Umbilical cord (tissue), 2 donors: ENCODE data around the gene TRIM7. TPM values are rescaled to one million over a fixed set of nuclear protein-coding genes. Genes with fewer than 3 reads are reported as not detected.
"Not testable (repeated sequence)": the region's sequence is repeated elsewhere in the genome, so short reads cannot be mapped to it uniquely, and the experiment has no call there.

Source experiments
- DNase-seq: peaks from one replicate; pipeline ENCODE4 v3.0.0-alpha.2; 2015; ENCODE audit warnings: low spot score
- total RNA-seq: library from RNA; depleted of rRNA; stranded (reverse); fragments of >200 nt; gene quantifications from one replicate; pipeline ENCODE4 v1.2.3, GENCODE V29; 2014; ENCODE audit warnings: low replicate concordance; ENCODE audit not compliant: insufficient read depth

Gene TRIM7
- total RNA-seq, 1 donor from 2014 or later, result 2.2 TPM

- DNase-seq, result no peak
These were observed 11.3 kb downstream of the TRIM7 start for GRCh38 chr5:181193656-181194055.

- no peak for DNase-seq
These were observed 12.5 kb downstream of the TRIM7 start for GRCh38 chr5:181192337-181193046.

GRCh38 chr5:181191526-181192336, 13.3 kb downstream of the TRIM7 start:
- DNase-seq, result peak; percentile 98

- DNase-seq, result no peak
These were observed 14.1 kb downstream of the TRIM7 start for GRCh38 chr5:181190711-181191525.

GRCh38 chr5:181189962-181190710, 14.9 kb downstream of the TRIM7 start:
- DNase-seq, result no peak

- DNase-seq, result peak; percentile 30
These were observed 15.5 kb downstream of the TRIM7 start for GRCh38 chr5:181189363-181189961.

GRCh38 chr5:181188700-181189362, 16.2 kb downstream of the TRIM7 start:
- peak; percentile 91 for DNase-seq

- DNase-seq, result peak; percentile 84
These were observed 17.3 kb downstream of the TRIM7 start for GRCh38 chr5:181187500-181188213.

GRCh38 chr5:181186986-181187499, 18.0 kb downstream of the TRIM7 start:
- no peak for DNase-seq

GRCh38 chr5:181186022-181186421, 19.0 kb downstream of the TRIM7 start:
- no peak for DNase-seq

GRCh38 chr5:181185560-181185959, 19.4 kb downstream of the TRIM7 start:
- DNase-seq, result no peak

GRCh38 chr5:181184845-181185216, 20.2 kb downstream of the TRIM7 start:
- no peak for DNase-seq

GRCh38 chr5:181182651-181183050, 22.3 kb downstream of the TRIM7 start:
- no peak for DNase-seq

GRCh38 chr5:181181650-181182565, 23.1 kb downstream of the TRIM7 start:
- DNase-seq, result peak; percentile 63

- DNase-seq, result not testable (repeated sequence)
These were observed 27.4 kb downstream of the TRIM7 start for GRCh38 chr5:181177559-181177958.

GRCh38 chr5:181176254-181176952, 28.6 kb downstream of the TRIM7 start:
- DNase-seq, result no peak

- no peak for DNase-seq
These were observed 31.3 kb downstream of the TRIM7 start for GRCh38 chr5:181173420-181174342.
